ENCODE data around the gene ROBO3. TPM values are rescaled to one million over a fixed set of nuclear protein-coding genes. Genes with fewer than 3 reads are reported as not detected.

The ROBO3 gene
- total RNA-seq, 1 donor from 2014 or later: 2.6 TPM

GRCh38 chr11:124920870-124921609, 55.8 kb downstream of the ROBO3 start:
- ATAC-seq: peak; percentile 70

DNA sequence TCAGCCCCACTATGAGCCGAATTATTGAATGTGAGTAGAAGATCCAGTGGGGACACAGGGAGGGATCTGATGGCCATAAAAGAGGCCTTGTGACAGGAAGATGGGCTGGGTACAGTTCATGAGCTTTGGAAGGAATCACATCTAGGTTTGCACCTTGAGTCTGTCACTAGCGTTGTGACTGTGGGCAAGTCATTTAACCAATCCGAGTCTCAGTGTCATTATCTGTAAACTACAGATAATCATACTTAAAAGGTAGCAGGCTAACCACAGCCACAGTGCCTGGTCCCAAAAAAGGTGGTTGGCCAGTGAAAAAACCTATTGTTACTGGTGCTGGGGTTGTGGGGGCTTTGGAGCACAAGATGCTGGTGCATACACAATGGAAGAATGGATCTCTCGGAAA, 57.6 kb downstream of the ROBO3 start:
- ATAC-seq: no peak

DNA sequence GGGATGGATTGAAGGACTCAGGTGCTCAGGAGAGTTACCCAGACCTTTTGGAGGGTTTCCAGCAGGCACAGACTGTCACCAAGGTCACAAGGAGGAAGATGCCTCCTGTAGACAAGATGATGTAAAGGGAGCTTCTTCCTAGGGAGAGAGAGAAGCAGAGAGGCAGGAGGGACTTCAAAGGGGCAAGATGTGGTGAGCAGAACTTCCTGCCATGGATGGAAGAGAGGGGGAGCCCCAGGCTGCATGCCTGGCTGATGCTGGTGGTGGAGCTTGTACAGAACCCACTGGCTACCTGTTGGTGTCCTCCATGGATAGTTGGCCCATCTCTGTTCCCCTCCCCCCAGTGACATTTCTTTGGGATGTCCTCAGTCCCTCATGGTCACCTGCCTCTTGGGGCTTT, 58.1 kb downstream of the ROBO3 start:
- no peak for ATAC-seq

GRCh38 chr11:124928942-124929665, 63.9 kb downstream of the ROBO3 start:
- ATAC-seq: no peak

DNA sequence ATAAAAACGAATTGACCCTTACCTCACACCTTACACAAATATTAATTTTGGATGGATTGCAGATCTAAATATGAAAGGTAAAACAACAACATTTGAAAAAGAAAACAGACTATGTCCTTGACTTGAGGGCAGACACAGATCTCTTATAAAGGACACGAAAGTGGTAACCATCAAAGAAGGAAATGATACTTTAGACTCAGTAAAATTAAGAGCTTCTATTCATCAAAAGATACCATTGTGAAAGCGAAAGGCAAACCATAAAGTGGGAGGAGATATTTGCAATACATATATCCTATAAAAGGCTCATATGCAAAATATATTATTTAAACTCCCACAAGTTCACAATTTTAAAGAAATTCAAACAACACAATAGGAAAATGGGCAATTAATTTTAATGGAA, 65.6 kb downstream of the ROBO3 start:
- ATAC-seq: no peak

Other genes starting within 250 kb of the ROBO3 start
- gene TBRG1, start 242.6 kb upstream of the ROBO3 start, total RNA-seq: 18.5 TPM
- gene SIAE, start 191.7 kb upstream of the ROBO3 start, total RNA-seq: 28.3 TPM
- 6.8 TPM for gene SPA17, start 191.5 kb upstream of the ROBO3 start, total RNA-seq
- 1.1 TPM for gene NRGN, start 125.5 kb upstream of the ROBO3 start, total RNA-seq
- 8.8 TPM for gene VSIG2, start 113.2 kb upstream of the ROBO3 start, total RNA-seq
- gene ESAM, start 103.1 kb upstream of the ROBO3 start, total RNA-seq: 8.5 TPM
- 4.1 TPM for gene MSANTD2, start 65.0 kb upstream of the ROBO3 start, total RNA-seq
- gene ROBO4, start 32.4 kb downstream of the ROBO3 start, total RNA-seq: 2.3 TPM
- gene HEPN1, start 53.8 kb downstream of the ROBO3 start, total RNA-seq: not detected
- gene HEPACAM, start 70.6 kb downstream of the ROBO3 start, total RNA-seq: not detected
- gene CCDC15, start 88.8 kb downstream of the ROBO3 start, total RNA-seq: 2.4 TPM
- gene SLC37A2, start 197.9 kb downstream of the ROBO3 start, total RNA-seq: 15.5 TPM
- gene TMEM218, start 246.2 kb downstream of the ROBO3 start, total RNA-seq: 14.3 TPM